ENCODE results near the gene SPDYE8. TPM values are rescaled to one million over a fixed set of nuclear protein-coding genes. Genes with fewer than 3 reads are reported as not detected.
"Not testable (repeated sequence)": the region's sequence is repeated elsewhere in the genome, so short reads cannot be mapped to it uniquely, and the experiment has no call there.

Gene SPDYE8
- total RNA-seq (2014; rRNA removed): not detected in 2 replicates
- 0.13 TPM for polyA plus RNA-seq (2012)

DNA sequence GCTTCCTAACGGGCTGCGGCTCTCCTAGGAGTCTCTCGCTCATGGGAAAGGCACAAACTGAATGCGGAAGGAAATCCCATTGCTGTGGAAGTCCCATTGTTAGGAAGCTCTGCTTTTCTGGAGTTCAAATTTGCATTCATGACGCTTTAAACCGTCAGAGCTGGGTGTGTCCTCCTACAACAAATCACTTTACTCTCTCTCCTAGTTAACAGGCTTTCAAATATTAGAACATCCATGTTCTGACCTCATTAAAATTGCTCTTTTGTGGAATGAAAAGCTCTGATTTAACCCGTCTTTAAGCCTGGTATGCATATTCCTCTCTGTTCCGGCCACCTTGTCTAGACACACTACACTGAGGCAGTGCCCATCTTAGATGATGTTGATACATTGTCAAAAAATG is at the start of gene SPDYE8:
Gene SPDYE8, minus strand, starts transcription at position 101 of the 400 bp plus-strand sequence. CDS start 1,800 bp downstream, outside the sequence.
- not testable (repeated sequence) for DNase-seq (ENCODE audit: low read depth)

DNA sequence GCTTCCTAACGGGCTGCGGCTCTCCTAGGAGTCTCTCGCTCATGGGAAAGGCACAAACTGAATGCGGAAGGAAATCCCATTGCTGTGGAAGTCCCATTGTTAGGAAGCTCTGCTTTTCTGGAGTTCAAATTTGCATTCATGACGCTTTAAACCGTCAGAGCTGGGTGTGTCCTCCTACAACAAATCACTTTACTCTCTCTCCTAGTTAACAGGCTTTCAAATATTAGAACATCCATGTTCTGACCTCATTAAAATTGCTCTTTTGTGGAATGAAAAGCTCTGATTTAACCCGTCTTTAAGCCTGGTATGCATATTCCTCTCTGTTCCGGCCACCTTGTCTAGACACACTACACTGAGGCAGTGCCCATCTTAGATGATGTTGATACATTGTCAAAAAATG is 28.2 kb upstream of the SPDYE8 start, which contains the start of gene SPDYE11:
Gene SPDYE11, minus strand, starts transcription at position 101 of the 400 bp plus-strand sequence. CDS start 1,800 bp downstream, outside the sequence.
- DNase-seq (ENCODE audit: low read depth): not testable (repeated sequence)

GRCh38 chr7:73006491-73006890 is 23.1 kb downstream of the SPDYE8 start:
- DNase-seq (ENCODE audit: low read depth): not testable (repeated sequence)

GRCh38 chr7:73005693-73006447 is 23.7 kb downstream of the SPDYE8 start:
- DNase-seq (ENCODE audit: low read depth): peak; percentile 88

GRCh38 chr7:73005356-73005692 is 24.2 kb downstream of the SPDYE8 start:
- not testable (repeated sequence) for DNase-seq (ENCODE audit: low read depth)

- DNase-seq (ENCODE audit: low read depth): not testable (repeated sequence)
Observed at GRCh38 chr7:72997887-72998468, 31.6 kb downstream of the SPDYE8 start.

GRCh38 chr7:72997447-72997846 is 32.1 kb downstream of the SPDYE8 start:
- DNase-seq (ENCODE audit: low read depth): not testable (repeated sequence)

DNA sequence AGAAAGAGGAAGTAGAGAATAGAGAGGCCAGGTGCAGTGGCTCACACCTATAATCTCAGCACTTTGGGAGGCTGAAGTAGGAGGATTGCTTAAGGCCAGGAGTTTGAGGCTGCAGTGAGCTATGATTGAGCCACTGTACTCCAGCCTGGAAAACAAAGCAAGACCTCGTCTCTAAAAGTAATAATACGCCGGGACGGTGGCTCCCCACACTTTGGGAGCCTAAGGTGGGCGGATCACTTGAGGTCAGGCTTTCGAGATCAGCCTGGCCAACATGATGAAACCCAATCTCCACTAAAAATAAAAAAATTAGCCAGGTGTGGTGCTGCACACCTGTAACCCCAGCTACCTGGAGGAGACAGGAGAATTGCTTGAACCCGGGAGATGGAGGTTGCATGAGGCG is 34.1 kb downstream of the SPDYE8 start:
- DNase-seq (ENCODE audit: low read depth): not testable (repeated sequence)

- not testable (repeated sequence) for DNase-seq (ENCODE audit: low read depth)
Observed at GRCh38 chr7:72990146-72990913, 39.2 kb downstream of the SPDYE8 start.

DNA sequence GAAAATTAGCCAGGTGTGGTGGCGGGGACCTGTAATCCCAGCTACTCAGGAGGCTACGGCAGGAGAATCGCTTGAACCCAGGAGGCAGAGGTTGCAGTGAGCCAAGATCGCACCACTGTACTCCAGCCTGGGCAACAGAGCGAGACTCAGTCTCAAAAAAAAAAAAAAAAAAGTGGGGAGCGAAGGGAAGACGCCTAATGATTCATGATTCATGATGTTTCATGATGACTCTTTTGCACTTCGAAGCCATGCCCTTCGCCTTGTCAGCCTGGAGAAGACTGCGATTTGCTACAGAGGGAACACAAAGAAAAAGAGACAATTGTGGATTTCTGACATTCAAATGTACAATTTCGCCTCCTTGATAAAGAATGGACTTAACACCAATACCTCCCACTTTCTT is 47.5 kb downstream of the SPDYE8 start:
- not testable (repeated sequence) for DNase-seq (ENCODE audit: low read depth)

DNA sequence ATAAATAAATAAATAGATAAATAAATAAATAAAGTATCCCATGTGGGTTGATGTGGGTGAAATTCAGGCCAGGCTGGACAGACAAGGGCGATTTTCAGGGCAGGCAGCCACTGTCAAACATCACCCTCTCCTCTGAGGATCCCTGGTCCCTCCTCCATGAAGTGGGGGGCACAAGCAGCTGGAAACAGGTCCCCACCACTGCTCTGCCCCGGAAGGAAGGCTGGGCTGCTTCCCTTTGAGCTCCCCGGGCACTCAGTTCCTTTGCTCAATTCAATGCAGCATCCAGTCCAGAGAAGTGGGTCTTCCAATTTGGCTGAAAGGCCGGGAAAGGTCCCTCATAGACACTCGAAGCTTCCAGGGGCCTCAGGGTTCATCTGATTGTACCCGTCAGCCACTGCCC is 49.2 kb downstream of the SPDYE8 start:
- not testable (repeated sequence) for DNase-seq (ENCODE audit: low read depth)

DNA sequence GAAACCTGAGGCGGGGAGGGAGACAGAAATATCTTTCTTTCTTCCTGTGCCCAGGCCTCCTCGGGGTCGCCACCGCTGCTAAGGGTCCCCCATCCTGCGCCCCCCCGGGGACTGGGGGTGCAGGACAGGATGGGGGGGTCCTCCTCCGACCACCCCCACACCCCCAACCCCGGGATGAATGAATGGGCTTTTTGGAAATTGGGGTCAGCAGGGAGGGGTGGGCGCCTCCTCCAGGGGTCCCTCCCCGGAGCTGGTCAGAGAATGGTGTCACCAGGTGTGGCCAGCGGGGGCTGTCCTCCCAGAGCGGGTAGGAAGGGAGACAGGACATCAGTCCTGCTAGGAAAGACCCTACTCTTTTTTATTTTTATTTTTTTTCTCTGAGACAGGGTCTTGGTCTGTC is 53.1 kb downstream of the SPDYE8 start:
- not testable (repeated sequence) for DNase-seq (ENCODE audit: low read depth)

- DNase-seq (ENCODE audit: low read depth): not testable (repeated sequence)
Observed at GRCh38 chr7:72975656-72976286, 53.8 kb downstream of the SPDYE8 start.

DNA sequence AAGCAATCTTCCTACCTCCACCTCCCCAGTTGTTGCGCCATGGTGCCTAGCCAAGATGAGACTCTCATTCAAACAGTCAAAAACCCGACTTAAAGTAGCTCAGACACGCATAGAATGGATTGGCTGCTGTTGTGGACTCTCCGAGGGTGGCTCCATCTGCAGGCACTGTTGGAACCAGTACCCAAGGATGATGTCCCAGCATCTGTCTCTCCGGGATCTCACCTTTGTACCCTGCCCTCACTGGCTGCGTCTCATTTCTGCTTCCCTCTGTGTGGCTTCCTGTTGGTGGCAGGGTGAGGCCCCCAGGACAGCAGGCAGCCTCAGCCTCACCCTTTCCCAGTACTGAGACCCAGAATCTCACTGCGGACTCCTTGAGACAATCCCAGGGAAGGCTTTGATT is 54.8 kb downstream of the SPDYE8 start:
- not testable (repeated sequence) for DNase-seq (ENCODE audit: low read depth)

- not testable (repeated sequence) for DNase-seq (ENCODE audit: low read depth)
Observed at GRCh38 chr7:72971505-72971904, 58.1 kb downstream of the SPDYE8 start.

Other genes starting within 250 kb of the SPDYE8 start
- gene TYW1B, start 201.6 kb downstream of the SPDYE8 start, total RNA-seq (2014; rRNA removed): 1.2 and 1.5 TPM in 2 replicates
- 12.1 and 13.4 TPM in 2 replicates for gene POM121, start 104.7 kb downstream of the SPDYE8 start, total RNA-seq (2014; rRNA removed)
- not detected in 2 replicates for gene TRIM74, start 60.3 kb downstream of the SPDYE8 start, total RNA-seq (2014; rRNA removed)
- gene SPDYE11, start 28.1 kb upstream of the SPDYE8 start, total RNA-seq (2014; rRNA removed): not detected in 2 replicates
- gene SPDYE9, start 56.3 kb upstream of the SPDYE8 start, total RNA-seq (2014; rRNA removed): not detected in 2 replicates